Hematopoietic multipotent progenitor cell treated with erythropoietin and hydrocortisone succinate and interleukin-3 and kit ligand, for 15 days (in vitro differentiated cells): ENCODE data around the gene MSI2.

Source experiments
- DNase-seq: peaks from one replicate; pipeline ENCODE4 v3.0.0-alpha.2; 2015; ENCODE audit warnings: low spot score

The MSI2 gene

GRCh38 chr17:57600074-57600473 lies 343.8 kb downstream of the MSI2 start:
- no peak for DNase-seq

GRCh38 chr17:57601143-57601735 lies 344.9 kb downstream of the MSI2 start:
- DNase-seq, result no peak

GRCh38 chr17:57602896-57603295 lies 346.6 kb downstream of the MSI2 start:
- no peak for DNase-seq

GRCh38 chr17:57603546-57603945 lies 347.2 kb downstream of the MSI2 start:
- no peak for DNase-seq

- DNase-seq, result no peak
These were observed 347.7 kb downstream of the MSI2 start for GRCh38 chr17:57603978-57604377.

- DNase-seq, result no peak
These were observed 348.7 kb downstream of the MSI2 start for GRCh38 chr17:57604771-57605674.

GRCh38 chr17:57605675-57606105 lies 349.4 kb downstream of the MSI2 start:
- DNase-seq, result peak; percentile 44

- no peak for DNase-seq
These were observed 350.0 kb downstream of the MSI2 start for GRCh38 chr17:57606111-57606875.

GRCh38 chr17:57607553-57608120 lies 351.3 kb downstream of the MSI2 start:
- no peak for DNase-seq

GRCh38 chr17:57608369-57609124 lies 352.2 kb downstream of the MSI2 start:
- no peak for DNase-seq

GRCh38 chr17:57609125-57609877 lies 353.0 kb downstream of the MSI2 start:
- no peak for DNase-seq

GRCh38 chr17:57609878-57610270 lies 353.6 kb downstream of the MSI2 start:
- no peak for DNase-seq

GRCh38 chr17:57612202-57613071 lies 356.1 kb downstream of the MSI2 start:
- DNase-seq, result no peak

- DNase-seq, result no peak
These were observed 358.4 kb downstream of the MSI2 start for GRCh38 chr17:57614742-57615141.

- DNase-seq, result no peak
These were observed 359.8 kb downstream of the MSI2 start for GRCh38 chr17:57615836-57616757.

- DNase-seq, result no peak
These were observed 360.9 kb downstream of the MSI2 start for GRCh38 chr17:57617218-57617617.

GRCh38 chr17:57619061-57619937 lies 363.0 kb downstream of the MSI2 start:
- no peak for DNase-seq

GRCh38 chr17:57620576-57620975 lies 364.3 kb downstream of the MSI2 start:
- DNase-seq, result no peak
